GM12878 (cell line): Measurements from ENCODE around the gene AIF1L. TPM values are rescaled to one million over a fixed set of nuclear protein-coding genes. Genes with fewer than 3 reads are reported as not detected.

Source experiments
- ATAC-seq: fragments of 200-7000 bp; cut with Tn5 transposase; 3 replicates; pipeline ENCODE4 v1.9.1; 2020; ENCODE audit warnings: mild to moderate bottlenecking, moderate library complexity
- BruUV-seq: library from RNA; stranded (reverse); fragments of 400-500 nt; replicated peaks from 2 replicates; lab custom pipeline; 2021; lab: Mats Ljungman, UMichigan
- CTCF ChIA-PET: fragments of 300-600 bp; sonication (Branson Sonifier 250); formaldehyde crosslinking; extraction: SDS; loops from one replicate; lab custom pipeline; 2021; ENCODE audit warnings: inconsistent platforms; lab: Yijun Ruan, JAX
- POLR2A ChIA-PET: fragments of 350-600 bp; formaldehyde crosslinking; extraction: SDS; loops from one replicate; lab custom pipeline; 2021; ENCODE audit warnings: inconsistent platforms; lab: Charles Lee
- RAD21 ChIA-PET: fragments of 300-600 bp; sonication (Branson Sonifier 250); formaldehyde crosslinking; loops from one replicate; lab custom pipeline; 2023; ENCODE audit warnings: antibody characterized with exemption; ENCODE audit not compliant: unreplicated experiment; lab: Charles Lee
- SMC1A ChIA-PET: fragments of 300-600 bp; sonication (Branson Sonifier 250); formaldehyde crosslinking; loops from one replicate; lab custom pipeline; 2023; ENCODE audit not compliant: unreplicated experiment, uncharacterized antibody; lab: Charles Lee
- DNase-seq: peaks from one replicate; pipeline ENCODE4 v3.0.0-alpha.2; 2011; ENCODE audit warnings: low read depth, low spot score
- FAIRE-seq: peaks from 3 replicates; lab custom pipeline; 2011; peaks lifted over from hg19 to GRCh38; lab: Jason Lieb, UNC
- H2AFZ ChIP-seq: 2 replicates; pipeline ENCODE4 v1.6.0; 2011; ENCODE audit warnings: low read depth, low read length, control low read depth; ENCODE audit not compliant: control insufficient read depth
- H3K27ac ChIP-seq: 2 replicates; pipeline ENCODE4 v1.5.1; 2011; ENCODE audit warnings: control low read depth; ENCODE audit not compliant: control insufficient read depth, insufficient read depth
- H3K27me3 ChIP-seq, 2 experiments: replicated peaks in 1 of 2; 2 replicates each; pipeline versions ENCODE4 v1.6.0 to v1.6.1; 2011; ENCODE audit warnings: low read length in 1 of 2; ENCODE audit not compliant: control insufficient read depth in 2 of 2, insufficient read depth in 2 of 2
- H3K36me3 ChIP-seq, 2 experiments: 2 replicates each; pipeline ENCODE4 v1.5.1; 2011; ENCODE audit warnings: low read length in 1 of 2; ENCODE audit not compliant: control insufficient read depth in 2 of 2, insufficient read depth in 2 of 2
- H3K4me1 ChIP-seq: 2 replicates; pipeline ENCODE4 v1.6.1; 2011; ENCODE audit warnings: mild to moderate bottlenecking, low read length, moderate library complexity, mixed read lengths; ENCODE audit not compliant: control insufficient read depth, insufficient read depth
- H3K4me2 ChIP-seq: 2 replicates; pipeline ENCODE4 v1.6.0; 2011; ENCODE audit warnings: control low read depth; ENCODE audit not compliant: control insufficient read depth, insufficient read depth
- H3K4me3 ChIP-seq: fragments of 200-600 bp; sonication (generic); 2 replicates; pipeline ENCODE4 v1.5.1; 2016
- H3K79me2 ChIP-seq: 2 replicates; pipeline ENCODE4 v1.6.0; 2011; ENCODE audit warnings: low read length; ENCODE audit not compliant: control insufficient read depth, insufficient read depth
- H3K9ac ChIP-seq: 2 replicates; pipeline ENCODE4 v1.8.0; 2011; ENCODE audit warnings: low read length, control low read depth, mixed read lengths; ENCODE audit not compliant: control insufficient read depth, insufficient read depth
- H3K9me3 ChIP-seq: replicated peaks from 3 replicates; pipeline ENCODE4 v1.5.1; 2011; ENCODE audit warnings: mild to moderate bottlenecking, low read length; ENCODE audit not compliant: control insufficient read depth, insufficient read depth
- H4K20me1 ChIP-seq: 2 replicates; pipeline ENCODE4 v1.6.0; 2011; ENCODE audit not compliant: control insufficient read depth, insufficient read depth
- ATF3 ChIP-seq: IDR thresholded peaks from 2 replicates; pipeline ENCODE4 v1.6.1; 2011; ENCODE audit warnings: low read depth, mild to moderate bottlenecking, low read length, moderate library complexity, borderline replicate concordance; ENCODE audit errors: extremely low read depth
- ATF7 ChIP-seq: fragments of 450-650 bp; IDR thresholded peaks from 2 replicates; pipeline ENCODE4 v1.6.1; 2016; ENCODE audit warnings: low read depth, mild to moderate bottlenecking
- BCL11A ChIP-seq: IDR thresholded peaks from 2 replicates; pipeline ENCODE4 v1.6.1; 2011; ENCODE audit warnings: low read depth, low read length
- CBFB ChIP-seq: IDR thresholded peaks from 2 replicates; pipeline ENCODE4 v1.6.1; 2016; ENCODE audit warnings: antibody characterized with exemption, low read depth
- ELK1 ChIP-seq: IDR thresholded peaks from 2 replicates; pipeline ENCODE4 v1.6.1; 2012; ENCODE audit warnings: low read depth, low read length, improper control_type of control experiment
- FOS ChIP-seq: IDR thresholded peaks from 3 replicates; pipeline ENCODE4 v1.6.1; 2011; ENCODE audit warnings: borderline replicate concordance; ENCODE audit not compliant: insufficient read length; ENCODE audit errors: extremely low read depth
- MAX ChIP-seq: IDR thresholded peaks from 2 replicates; pipeline ENCODE4 v1.6.1; 2012; ENCODE audit warnings: low read depth, low read length, improper control_type of control experiment
- USF2 ChIP-seq: IDR thresholded peaks from 2 replicates; pipeline ENCODE4 v1.6.1; 2011; ENCODE audit warnings: low read depth, low read length, improper control_type of control experiment, borderline replicate concordance
- ZBTB4 ChIP-seq: fragments of 450-650 bp; formaldehyde crosslinking; IDR thresholded peaks from 2 replicates; pipeline ENCODE4 v1.4.0; 2022; ENCODE audit warnings: mild to moderate bottlenecking, moderate library complexity
- ZBTB40 ChIP-seq: fragments of 450-650 bp; IDR thresholded peaks from 2 replicates; pipeline ENCODE4 v1.6.1; 2016; ENCODE audit warnings: mild to moderate bottlenecking, moderate library complexity, borderline replicate concordance
- ZNF217 ChIP-seq: fragments of 450-650 bp; IDR thresholded peaks from 2 replicates; pipeline ENCODE4 v1.6.1; 2017; ENCODE audit warnings: antibody characterized with exemption, mild to moderate bottlenecking
- WGBS: methylation state at CpG from one replicate; pipeline ENCODE4 v1.1.6; 2016; ENCODE audit warnings: low lambda C conversion rate; ENCODE audit not compliant: insufficient replicate concordance, insufficient coverage; ENCODE audit errors: missing lambda C conversion rate; 5-methylcytosine and 5-hydroxymethylcytosine counted together
- in situ Hi-C: fragments of 300-500 bp; cut with MboI; formaldehyde crosslinking; loops from 9 replicates; pipeline ENCODE4 v1.14.3; 2018; ENCODE audit warnings: mixed read lengths
- intact Hi-C: fragments of 100-400 bp; cut with micrococcal nuclease; formaldehyde crosslinking; loops from one replicate; pipeline ENCODE4 v1.14.2; 2022; ENCODE audit not compliant: unreplicated experiment
- polyA plus RNA-seq, 11 experiments: library from polyadenylated mRNA; depleted of rRNA in 4 of 11; unstranded in 6 of 11; stranded (reverse) in 5 of 11; fragments of >200 nt; fragmentation: Nextera tagmentation in 4 of 11; fragmentation: Illumina TruSeq in 1 of 11; extraction: Ambion mirVana in 4 of 11; extraction: Trizol in 1 of 11; gene quantifications; 1 replicate in 1 of 11; 2 replicates in 10 of 11; pipeline versions ENCODE4 v1.2.1 to v1.2.3, GENCODE V29; 2011 to 2016; ENCODE audit warnings: inconsistent platforms in 2 of 11, missing spikeins in 2 of 11, low read depth in 1 of 11
- total RNA-seq, 4 experiments: library from RNA; depleted of rRNA in 3 of 4; stranded (reverse); fragments of >200 nt in 3 of 4; fragmentation: Illumina TruSeq in 1 of 4; extraction: Trizol in 1 of 4; gene quantifications; 2 replicates each; pipeline versions ENCODE4 v1.2.1 to v1.2.3, GENCODE V29; 2013 to 2021

The AIF1L gene
- total and polyA plus RNA-seq, 10 of the 15 experiments (the other 5 are each of a cell fraction or from before 2014, with no cell fraction given) = 0.07 to 0.15 (median 0.08) TPM; not detected in 7

GRCh38 chr9:131091352-131091992, 4.9 kb upstream of the AIF1L start:
- SMC1A ChIA-PET = no interaction called here
- Histone ChIP-seq H3K4me2 (no peak overlapping the region), H3K79me2 (no peaks in the 10 kb centered on the region), H3K27me3 (peaks cover 4 to 8% of the 10 kb centered on the region in 2 experiments; a peak in 3 of 4 replicates), H3K9ac (no peak overlapping the region), H3K27ac (no peak overlapping the region), H4K20me1 (no peaks in the 10 kb centered on the region), H3K36me3 (no peaks in the 10 kb centered on the region), H3K9me3 (no peaks in the 10 kb centered on the region), H3K4me3 (no peak overlapping the region), H3K4me1 (no peaks in the 10 kb centered on the region), H2AFZ (no peak overlapping the region)
- ATAC-seq (no peak), FAIRE-seq (no peak), DNase-seq (no peak)
- intact Hi-C loops = no loop called here
- WGBS = 50% methylated on average over 19 of the region's 19 CpGs
- in situ Hi-C loops = no loop called here
- POLR2A ChIA-PET = no interaction called here
- CTCF ChIA-PET = no interaction called here
- no TSS peak for BruUV-seq
- RAD21 ChIA-PET = no interaction called here
- TF ChIP-seq CBFB (no peak), ZBTB40 (no peak), ZNF217 (no peak), MAX (no peak), ATF3 (no peak), USF2 (no peak), BCL11A (no peak), ZBTB4 (no peak), ELK1 (no peak), FOS (no peak), ATF7 (no peak)
